Measurements from ENCODE around the gene UGT1A9.
"Not testable (repeated sequence)": the region's sequence is repeated elsewhere in the genome, so short reads cannot be mapped to it uniquely, and the experiment has no call there.

The UGT1A9 gene

DNA sequence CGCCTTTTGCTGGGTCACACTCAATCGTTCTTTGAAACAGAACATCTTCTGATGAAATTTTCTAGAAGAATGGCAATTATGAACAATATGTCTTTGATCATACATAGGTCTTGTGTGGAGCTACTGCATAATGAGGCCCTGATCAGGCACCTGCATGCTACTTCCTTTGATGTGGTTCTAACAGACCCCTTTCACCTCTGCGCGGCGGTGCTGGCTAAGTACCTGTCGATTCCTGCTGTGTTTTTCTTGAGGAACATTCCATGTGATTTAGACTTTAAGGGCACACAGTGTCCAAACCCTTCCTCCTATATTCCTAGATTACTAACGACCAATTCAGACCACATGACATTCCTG is 41.5 kb downstream of the UGT1A9 start:
- no peak for DNase-seq

DNA sequence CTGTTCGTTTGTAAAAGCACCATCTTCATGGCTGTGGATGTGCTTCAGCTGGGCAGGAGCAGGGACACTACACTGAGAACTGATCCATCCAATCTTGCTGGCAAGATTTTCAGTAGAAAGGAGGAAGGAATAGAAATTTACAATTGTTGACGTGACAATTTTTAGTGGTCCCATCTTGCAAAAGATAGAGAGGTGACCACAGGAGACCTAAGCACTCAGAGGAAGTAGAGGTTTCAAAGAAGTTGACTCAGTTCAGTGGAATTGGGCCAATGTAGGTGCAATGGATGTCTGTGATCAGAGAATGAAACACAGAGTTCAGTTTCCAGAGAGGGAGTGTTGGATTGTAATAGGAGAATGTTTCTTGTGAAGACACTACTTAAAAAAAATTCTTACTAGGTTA is 42.4 kb downstream of the UGT1A9 start:
- DNase-seq, result no peak

DNA sequence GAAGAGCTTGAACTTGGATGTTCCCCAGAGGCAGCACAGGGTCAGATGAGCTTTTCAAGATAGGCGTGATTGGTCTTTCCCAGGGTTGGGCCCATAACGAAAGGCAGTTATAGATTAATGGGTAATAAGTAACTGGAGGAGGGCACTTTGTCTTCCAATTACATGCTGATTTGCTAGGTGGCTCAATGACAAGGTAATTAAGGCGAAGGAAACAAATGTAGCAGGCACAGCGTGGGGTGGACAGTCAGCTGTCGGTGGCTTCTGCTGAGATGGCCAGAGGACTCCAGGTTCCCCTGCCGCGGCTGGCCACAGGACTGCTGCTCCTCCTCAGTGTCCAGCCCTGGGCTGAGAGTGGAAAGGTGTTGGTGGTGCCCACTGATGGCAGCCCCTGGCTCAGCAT is 46.9 kb downstream of the UGT1A9 start, which contains the start of gene UGT1A4:
TSS of gene UGT1A4 (plus strand) at position 185 of the 400 bp plus-strand sequence. CDS start at position 270, 85 bp downstream.
- DNase-seq, result no peak

DNA sequence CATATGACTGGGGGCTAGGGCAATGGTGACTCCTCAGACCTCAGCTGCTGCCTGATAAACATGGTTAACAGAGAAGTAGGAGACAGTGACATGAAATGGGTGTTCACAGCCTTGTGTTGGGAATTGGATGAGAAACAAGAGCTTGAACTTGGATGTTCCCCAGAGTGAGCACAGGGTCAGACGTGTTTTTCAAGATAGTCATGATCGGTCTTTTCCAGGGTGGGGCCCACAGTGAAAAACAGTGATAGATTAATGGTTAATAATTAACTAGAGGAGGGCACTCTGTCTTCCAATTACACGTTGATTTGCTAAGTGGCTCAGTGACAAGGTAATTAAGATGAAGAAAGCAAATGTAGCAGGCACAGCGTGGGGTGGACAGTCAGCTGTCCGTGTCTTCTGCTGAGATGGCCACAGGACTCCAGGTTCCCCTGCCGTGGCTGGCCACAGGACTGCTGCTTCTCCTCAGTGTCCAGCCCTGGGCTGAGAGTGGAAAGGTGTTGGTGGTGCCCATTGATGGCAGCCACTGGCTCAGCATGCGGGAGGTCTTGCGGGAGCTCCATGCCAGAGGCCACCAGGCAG is 57.1 kb downstream of the UGT1A9 start, which contains the start of gene UGT1A3:
TSS of gene UGT1A3 (plus strand) at position 320 of the 579 bp plus-strand sequence. CDS start at position 405, 85 bp downstream.
- DNase-seq, result no peak

DNA sequence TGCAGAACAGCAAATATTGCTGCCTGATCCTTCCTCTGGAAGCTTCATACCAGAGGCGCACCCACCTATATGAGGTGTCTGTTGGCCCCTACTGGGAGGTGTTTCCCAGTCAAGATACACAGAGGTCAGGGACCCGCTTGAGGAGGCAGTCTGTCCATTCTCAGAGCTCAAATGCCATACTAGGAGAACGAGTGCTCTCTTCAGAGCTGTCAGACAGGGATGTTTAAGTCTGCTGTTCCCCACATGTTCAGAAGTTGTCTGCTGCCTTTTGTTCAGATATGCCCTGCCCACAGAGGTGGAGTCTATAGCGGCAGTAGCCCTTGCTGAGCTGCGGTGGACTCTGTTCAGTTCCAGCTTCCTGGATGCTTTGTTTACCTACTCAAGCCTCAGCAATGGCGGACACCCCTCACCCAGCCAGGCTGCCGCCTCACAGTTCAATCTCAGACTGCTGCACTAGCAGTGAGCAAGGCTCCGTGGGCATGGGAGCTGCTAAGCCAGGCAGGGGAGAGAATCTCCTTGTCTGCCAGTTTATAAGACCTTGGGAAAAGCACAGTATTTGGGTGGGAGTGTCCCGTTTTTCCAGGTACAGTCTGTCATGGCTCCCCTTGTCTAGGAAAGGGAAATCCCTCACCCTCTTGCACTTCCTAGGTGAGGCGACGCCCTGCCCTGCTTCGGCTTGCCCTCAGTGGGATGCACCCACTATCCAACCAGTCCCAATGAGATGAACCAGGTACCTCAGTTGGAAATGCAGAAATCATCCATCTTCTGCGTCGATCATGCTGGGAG is 65.4 kb downstream of the UGT1A9 start:
- not testable (repeated sequence) for DNase-seq

DNA sequence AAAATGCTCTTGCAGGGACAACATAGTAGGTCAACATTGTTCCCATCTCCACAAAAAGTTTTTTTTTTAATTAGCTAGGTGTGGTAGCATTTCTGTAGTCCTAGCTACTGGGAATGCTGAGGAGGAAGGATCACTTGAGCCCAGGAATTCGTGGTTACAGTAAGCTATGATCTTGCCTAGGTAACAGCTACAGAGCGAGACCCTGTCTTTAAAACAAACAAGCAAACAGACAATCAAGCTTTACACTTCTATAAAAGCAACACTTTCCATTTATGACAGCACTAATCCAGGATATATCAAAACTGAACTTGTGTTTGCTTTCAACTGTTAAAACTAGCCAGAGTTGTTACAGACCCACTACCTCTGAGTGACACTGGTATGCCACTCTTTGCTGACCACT is 69.2 kb downstream of the UGT1A9 start:
- no peak for DNase-seq

DNA sequence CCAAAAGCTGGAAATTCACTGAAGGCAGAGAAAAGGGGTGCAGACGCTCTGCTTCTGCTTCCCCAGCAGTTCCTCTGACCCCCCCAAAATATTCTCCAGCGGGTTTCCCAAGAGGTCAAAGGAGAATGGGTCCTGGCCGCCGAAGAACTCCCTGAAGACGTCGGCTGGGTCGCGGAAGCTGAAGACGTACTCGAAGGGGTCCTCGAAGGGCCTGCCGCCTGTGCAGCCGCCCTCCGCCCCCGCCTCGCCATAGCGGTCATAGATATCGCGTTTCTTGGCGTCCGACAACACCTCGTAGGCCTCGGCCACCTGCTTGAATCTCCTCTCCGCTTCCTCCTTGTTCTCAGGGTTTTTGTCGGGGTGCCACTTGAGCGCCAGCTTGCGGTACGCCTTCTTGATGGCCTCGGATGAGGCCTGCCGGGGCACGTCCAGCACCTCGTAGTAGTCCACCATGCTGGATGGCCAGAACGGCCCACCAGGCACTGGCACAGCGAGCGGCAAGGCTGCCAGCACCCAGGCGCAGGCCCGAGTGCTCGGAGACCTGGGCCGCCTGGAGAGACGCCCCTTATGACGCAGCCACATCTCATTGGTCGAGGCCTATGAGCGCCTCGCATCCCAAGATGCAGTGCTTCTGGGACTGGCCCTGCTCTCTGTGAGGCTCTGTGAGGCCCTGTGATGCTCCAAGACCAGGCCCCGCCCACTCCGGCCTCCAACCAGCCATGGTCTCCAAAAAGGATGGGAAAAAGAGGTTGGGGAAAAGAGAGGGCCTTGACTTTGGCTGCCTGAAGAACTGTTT is 72.0 kb downstream of the UGT1A9 start:
- no peak for DNase-seq

DNA sequence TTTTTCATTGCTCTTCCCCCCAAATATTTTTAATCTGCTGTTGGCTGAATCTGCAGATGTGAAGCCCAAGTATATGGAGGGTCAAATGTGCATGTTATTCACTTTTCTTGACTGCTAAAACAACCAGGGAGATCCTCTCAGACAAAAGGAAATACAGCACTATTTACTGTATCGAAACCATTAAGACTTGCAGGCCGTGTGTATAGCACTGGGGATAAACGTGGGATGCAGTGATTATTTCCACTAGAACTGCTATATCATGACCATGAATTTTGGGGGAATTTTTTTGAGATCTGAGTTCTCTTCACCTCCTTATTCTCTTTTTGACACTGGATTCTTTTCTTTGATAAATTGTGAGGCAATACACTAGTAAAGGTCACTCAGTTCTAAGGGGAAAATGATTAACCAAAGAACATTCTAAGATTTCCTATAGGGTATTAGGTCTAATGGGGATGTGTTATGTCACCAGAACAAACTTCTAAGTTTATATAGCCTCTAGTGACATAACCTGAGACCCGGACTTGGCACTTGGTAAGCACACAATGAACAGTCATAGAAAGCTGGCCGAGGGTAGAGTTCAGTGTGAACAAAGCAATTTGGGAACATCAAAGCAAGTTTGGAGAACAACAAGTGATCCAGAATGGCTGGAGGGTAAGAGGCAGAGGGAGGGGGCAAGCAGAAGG is 73.5 kb downstream of the UGT1A9 start:
- DNase-seq, result no peak

DNA sequence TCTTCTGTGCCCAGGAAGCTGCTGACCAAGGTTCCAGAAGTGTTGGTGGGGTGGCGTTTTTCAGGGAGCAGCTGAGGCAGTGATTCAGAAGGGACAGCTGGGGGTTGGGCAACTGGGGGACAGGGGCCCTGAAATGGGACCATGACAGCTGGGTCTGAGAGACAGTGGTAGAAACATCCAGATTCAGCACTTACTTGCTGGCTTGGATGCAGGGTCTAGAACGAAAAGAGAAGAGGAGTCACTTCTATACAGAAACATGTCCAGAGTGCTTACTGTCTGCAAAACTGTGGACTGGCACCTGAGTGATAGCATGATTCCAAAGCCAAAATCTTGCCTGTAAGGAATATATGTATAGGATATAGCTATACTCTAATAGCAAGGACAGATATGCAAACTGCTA is 74.1 kb downstream of the UGT1A9 start:
- DNase-seq, result not testable (repeated sequence)

DNA sequence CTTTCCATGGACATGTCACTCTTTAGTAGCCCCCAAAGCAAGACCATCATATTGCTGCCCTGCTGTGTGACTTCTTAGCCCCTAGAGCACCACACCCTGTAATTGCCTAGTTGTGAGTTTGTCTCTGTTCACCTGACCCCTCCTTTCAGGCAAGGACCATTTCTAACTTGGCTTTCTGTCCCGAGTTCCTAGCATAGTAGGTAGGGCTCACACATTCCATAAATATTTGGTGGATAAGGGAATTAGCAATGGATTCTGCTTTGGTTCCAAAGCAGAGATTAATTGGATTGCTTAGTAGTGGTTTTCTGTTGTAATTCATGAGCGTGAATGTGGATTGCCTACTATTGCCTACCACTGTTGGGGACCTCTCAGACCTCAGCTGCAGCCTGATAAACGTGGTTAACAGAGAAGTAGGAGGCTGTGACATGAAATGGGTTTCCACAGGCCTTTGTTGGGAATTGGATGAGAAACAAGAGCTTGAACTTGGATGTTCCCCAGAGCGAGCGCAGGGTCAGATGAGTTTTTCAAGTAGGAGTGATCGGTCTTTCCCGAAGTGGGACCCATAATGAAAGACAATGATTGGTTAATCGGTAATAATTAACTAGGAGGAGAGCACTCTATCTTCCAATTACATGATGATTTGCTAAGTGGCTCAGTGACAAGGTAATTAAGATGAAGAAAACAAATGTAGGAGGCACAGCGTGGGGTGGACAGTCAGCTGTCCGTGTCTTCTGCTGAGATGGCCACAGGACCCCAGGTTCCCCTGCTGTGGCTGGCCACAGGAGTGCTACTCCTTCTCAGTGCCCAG is 75.0 kb downstream of the UGT1A9 start:
- DNase-seq, result no peak

DNA sequence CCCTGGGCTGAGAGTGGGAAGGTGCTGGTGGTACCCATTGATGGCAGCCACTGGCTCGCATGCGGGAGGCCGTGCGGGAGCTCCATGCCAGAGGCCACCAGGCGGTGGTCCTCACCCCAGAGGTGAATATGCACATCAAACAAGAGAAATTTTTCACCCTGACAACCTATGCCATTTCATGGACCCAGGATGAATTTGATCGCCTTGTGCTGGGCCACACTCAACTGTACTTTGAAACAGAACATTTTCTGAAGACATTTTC is 75.5 kb downstream of the UGT1A9 start:
- DNase-seq, result no peak

DNA sequence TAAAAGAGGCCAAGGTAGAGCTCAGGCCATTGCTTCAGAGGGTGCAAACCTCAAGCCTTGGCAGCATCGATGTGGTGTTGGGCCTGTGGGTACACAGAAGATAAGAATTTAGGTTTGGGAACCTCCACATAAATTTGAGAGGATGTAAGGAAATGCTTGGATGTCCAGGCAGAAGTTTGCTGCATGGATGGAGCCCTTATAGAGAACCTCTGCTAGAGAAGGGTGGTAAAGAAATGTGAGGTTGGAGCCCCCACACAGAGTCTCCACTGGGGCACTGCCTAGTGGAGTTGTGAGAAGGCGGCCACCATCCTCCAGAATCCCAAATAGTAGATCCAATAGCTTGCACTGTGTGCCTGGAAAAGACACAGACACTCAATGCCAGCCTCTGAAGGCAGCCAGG is 79.0 kb downstream of the UGT1A9 start:
- DNase-seq, result not testable (repeated sequence)

DNA sequence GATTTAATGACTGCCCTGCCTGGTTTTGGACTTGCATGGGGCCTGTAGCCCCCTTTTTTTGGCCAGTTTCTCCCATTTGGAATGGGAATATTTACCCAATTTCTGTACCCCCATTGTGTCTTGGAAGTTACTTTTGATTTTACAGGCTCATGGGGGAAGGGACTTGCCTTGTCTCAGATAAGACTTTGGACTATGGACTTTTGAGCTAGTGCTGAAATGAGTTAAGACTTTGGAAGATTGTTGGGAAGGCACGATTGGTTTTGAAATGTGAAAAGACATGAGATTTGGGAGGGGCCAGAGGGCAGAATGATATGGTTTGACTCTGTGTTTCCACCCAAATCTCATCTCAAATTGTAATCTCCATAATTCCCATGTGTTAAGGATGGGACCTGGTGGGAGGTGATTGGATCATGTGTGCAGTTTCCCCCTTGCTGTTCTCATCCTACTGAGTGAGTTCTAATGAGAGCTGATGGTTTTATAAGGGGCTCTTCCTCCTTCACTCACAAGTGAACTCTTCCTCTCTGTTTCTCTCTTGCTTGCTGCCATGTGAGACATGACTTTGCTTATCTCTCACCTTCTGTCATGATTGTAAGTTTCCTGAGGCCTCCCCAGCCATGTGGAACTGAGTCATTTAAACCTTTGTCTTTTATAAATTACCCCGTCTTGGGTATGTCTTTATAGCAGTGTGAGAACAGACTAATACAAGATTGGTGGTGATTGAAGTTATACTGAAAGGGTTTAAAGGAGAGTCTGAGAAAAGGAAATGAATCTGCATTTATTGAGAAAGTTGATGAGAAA is 79.7 kb downstream of the UGT1A9 start:
- DNase-seq, result not testable (repeated sequence)

DNA sequence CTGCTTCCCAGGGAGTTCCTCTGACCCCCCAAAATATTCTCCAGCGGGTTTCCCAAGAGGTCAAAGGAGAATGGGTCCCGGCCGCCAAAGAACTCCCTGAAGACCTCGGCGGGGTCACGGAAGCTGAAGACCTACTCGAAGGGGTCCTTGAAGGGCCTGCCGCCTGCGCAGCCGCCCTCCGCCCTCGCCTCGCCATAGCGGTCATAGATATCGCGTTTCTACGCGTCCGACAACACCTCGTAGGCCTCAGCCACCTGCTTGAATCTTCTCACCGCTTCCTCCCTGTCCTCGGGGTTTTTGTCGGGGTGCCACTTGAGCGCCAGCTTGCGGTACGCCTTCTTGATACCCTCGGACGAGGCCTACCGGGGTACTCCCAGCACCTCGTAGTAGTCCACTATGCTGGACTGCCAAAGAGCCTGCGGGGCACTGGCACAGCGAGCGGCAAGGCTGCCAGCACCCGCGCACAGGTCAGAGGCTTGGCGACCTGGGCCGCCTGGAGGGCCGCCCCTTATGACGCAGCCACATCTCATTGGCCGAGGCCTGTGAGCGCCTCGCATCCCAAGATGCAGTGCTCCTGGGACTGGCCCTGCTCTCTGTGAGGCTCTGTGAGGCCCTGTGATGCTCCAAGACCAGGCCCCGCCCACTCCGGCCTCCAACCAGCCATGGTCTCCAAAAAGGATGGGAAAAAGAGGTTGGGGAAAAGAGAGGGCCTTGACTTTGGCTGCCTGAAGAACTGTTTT is 83.3 kb downstream of the UGT1A9 start:
- no peak for DNase-seq

DNA sequence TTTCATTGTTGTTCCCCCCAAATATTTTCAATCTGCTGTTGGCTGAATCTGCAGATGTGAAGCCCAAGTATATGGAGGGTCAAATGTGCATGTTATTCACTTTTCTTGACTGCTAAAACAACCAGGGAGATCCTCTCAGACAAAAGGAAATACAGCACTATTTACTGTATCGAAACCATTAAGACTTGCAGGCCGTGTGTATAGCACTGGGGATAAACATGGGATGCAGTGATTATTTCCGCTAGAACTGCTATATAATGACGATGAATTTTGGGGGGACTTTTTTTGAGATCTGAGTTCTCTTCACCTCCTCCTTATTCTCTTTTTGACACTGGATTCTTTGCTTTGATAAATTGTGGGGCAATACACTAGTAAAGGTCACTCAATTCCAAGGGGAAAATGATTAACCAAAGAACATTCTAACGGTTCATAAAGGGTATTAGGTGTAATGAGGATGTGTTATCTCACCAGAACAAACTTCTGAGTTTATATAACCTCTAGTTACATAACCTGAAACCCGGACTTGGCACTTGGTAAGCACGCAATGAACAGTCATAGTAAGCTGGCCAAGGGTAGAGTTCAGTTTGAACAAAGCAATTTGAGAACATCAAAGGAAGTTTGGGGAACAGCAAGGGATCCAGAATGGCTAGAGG is 84.9 kb downstream of the UGT1A9 start:
- no peak for DNase-seq

DNA sequence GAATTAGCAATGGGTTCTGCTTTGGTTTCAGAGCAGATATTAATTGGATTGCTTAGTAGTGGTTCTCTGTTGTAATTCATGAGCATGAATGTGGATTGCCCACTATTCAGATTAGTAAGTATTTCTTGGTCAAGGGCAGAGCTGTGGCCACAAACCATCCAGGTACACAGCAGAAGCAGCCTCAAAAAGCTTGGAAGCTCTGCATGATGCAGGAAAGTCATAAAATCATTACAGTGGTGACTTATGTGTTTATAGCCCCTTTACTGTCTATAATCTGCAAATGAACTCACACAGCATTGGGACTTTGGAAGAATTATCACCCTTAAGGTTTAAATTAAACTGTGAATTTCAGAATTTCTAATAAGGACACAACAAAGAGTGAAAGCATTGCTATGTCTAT is 86.4 kb downstream of the UGT1A9 start:
- no peak for DNase-seq

DNA sequence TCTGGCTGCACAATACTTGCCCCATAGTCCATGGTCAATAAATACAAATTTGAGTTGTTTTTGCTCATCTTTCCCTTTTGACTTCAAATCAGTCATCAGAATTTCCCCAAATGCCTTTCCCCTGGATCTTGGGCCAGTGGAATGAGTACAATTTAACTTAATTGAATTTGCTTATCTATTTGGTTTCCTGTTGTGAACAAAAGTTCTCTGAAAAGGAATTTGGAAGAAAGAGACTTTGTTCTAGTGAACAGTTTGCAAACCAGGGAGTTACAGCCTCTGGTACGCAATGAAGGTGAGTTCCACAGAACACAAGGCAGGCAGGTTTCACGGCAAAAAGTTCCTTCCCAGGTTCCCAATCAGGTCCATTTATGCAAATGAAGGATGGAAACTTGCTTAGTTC is 87.2 kb downstream of the UGT1A9 start:
- no peak for DNase-seq

DNA sequence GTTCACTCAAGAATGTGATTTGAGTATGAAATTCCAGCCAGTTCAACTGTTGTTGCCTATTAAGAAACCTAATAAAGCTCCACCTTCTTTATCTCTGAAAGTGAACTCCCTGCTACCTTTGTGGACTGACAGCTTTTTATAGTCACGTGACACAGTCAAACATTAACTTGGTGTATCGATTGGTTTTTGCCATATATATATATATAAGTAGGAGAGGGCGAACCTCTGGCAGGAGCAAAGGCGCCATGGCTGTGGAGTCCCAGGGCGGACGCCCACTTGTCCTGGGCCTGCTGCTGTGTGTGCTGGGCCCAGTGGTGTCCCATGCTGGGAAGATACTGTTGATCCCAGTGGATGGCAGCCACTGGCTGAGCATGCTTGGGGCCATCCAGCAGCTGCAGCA is 88.3 kb downstream of the UGT1A9 start, which contains the start of gene UGT1A1:
TSS of gene UGT1A1 (plus strand) at position 228 of the 400 bp plus-strand sequence. CDS start at position 246, 18 bp downstream.
- no peak for DNase-seq

DNA sequence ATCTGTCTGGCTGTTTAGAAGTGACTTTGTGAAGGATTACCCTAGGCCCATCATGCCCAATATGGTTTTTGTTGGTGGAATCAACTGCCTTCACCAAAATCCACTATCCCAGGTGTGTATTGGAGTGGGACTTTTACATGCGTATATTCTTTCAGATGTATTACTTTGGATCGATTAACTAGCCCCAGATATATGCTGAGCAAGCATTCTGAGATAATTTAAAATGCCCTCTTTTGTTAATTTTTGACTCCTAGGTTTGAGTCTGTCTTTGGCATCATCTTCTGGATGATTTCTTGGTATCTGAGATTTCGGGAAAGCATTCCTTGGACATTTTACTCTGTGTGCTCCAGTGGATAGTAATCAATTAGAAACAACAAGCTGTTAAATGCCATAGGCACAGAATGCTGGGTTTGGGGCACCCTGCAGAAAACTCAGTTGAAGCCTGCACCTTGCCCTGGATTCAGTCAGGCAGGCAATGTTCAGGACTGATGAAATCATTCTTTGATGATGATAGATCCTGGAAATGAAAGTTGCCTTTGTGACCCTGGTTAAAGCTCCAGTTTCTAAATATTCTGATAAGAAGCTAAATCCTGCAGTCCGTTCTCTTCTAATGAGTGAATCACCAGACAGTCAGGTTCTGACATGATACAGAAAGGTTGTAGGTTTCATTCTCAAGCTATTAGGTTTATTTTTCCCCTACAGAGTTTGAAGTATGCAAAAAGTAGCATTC is 89.5 kb downstream of the UGT1A9 start:
- no peak for DNase-seq

DNA sequence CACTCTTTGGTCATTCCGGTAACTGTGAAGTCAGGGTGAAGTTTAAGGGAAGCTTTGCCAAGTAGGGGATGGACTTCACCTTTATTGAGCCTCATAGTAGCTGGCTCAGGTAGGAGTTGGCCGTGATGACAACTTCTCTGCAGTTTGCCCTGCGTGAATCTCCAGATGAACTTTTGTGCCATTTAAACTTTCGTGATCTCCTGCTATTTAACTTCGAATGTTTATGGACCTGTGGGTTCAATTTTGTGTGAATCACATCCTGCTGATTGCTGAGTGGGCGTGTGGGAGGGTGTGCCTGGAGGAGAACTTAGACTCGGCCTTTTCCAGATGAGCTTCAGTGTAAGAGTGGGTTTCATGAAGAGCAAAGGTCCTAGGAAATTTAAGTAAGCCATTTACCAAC is 92.6 kb downstream of the UGT1A9 start:
- DNase-seq, result no peak

All from NCI-H774 (cell line).